Fibroblast of mammary gland (primary cell): ENCODE measurements around the gene USP8.
A peak's percentile ranks its signal among the peaks of the same experiment; 100 is the strongest.
"Not testable (repeated sequence)": the region's sequence is repeated elsewhere in the genome, so short reads cannot be mapped to it uniquely, and the experiment has no call there.

Experiments used
- DNase-seq: peaks from one replicate; pipeline ENCODE4 v3.0.0-alpha.2; 2010; ENCODE audit warnings: low read depth
- H3K4me3 ChIP-seq: 2 replicates; pipeline ENCODE4 v1.5.1; 2011; ENCODE audit warnings: low read depth, mild to moderate bottlenecking, low read length, moderate library complexity; ENCODE audit not compliant: control insufficient read depth
- TF ChIP-seq, protein P1 (sequence below): conservative IDR thresholded peaks from 2 replicates; pipeline ENCODE4 v1.5.1; 2011; ENCODE audit warnings: low read depth, low read length, inconsistent platforms; ENCODE audit not compliant: control insufficient read depth, insufficient read depth

USP8 gene

DNA sequence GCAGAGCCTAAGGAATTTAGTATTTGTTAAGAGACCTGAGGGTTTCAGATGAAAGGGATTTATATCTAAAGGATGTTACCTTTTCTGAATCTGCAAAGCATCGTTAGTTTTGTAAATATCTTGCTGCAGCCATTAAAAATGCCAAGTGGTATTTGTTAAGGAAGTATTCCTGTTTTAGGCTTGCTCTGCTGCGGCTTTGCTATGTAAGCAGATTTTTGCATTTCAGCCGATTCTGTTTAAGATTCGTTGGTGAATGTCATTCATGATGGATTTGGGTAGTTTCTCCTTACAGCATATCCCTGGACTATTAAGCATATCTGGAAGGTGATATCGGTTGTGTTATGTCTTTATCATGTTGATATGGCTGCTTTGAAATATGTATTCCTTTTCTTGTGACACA lies 1.0 kb downstream of the USP8 start:
- TF ChIP-seq, protein P1, sequence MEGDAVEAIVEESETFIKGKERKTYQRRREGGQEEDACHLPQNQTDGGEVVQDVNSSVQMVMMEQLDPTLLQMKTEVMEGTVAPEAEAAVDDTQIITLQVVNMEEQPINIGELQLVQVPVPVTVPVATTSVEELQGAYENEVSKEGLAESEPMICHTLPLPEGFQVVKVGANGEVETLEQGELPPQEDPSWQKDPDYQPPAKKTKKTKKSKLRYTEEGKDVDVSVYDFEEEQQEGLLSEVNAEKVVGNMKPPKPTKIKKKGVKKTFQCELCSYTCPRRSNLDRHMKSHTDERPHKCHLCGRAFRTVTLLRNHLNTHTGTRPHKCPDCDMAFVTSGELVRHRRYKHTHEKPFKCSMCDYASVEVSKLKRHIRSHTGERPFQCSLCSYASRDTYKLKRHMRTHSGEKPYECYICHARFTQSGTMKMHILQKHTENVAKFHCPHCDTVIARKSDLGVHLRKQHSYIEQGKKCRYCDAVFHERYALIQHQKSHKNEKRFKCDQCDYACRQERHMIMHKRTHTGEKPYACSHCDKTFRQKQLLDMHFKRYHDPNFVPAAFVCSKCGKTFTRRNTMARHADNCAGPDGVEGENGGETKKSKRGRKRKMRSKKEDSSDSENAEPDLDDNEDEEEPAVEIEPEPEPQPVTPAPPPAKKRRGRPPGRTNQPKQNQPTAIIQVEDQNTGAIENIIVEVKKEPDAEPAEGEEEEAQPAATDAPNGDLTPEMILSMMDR, result no peak
- H3K4me3 ChIP-seq, result peak overlapping the region; percentile 99
- DNase-seq, result peak; percentile 4

DNA sequence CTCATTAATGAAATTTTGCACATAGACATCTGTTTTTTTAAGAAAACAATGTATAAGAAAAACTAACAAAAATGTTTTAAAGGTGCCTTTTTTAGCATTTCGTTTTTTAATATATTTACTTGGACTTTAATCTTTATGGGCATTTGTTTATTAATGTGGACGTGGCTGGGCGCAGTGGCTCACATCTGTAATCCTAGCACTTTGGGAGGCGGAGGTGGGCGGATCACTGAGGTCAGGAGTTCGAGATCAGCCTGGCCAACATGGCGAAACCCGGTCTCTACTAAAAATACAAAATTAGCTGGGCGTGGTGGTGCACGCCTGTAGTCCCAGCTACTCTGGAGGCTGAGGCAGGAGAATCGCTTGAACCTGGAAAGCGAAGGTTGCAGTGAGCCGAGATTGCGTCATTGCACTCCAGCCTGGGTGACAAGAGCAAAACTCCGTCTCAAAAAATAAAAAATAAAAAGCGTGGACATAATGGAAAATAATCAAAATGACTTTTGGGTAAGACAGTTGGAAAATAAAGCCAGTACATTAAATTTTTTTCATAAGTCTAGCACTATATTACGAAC lies 1.6 kb downstream of the USP8 start:
- peak overlapping the region; percentile 99 for H3K4me3 ChIP-seq
- not testable (repeated sequence) for DNase-seq

DNA sequence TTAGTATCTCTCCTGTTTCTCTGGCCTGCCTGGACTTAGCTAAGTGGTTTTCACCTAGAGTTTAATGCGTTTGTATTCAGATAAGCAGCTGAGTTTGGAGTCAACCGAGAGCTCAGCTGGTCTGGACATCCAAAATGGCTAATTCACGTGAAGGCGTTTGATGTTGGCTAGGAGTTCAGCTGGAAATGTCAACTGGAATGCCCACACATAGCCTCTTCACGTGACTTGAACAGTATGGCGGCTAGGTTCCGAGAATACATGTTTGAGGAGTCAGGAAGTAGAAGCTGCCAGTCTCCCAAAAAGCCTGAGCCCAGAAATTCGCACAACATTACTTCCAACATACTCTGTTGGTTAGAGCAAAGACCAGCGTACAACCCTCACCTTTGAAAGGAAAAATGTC lies 2.2 kb downstream of the USP8 start:
- no peak overlapping the region for H3K4me3 ChIP-seq
- DNase-seq, result no peak
- TF ChIP-seq, protein P1, result no peak

DNA sequence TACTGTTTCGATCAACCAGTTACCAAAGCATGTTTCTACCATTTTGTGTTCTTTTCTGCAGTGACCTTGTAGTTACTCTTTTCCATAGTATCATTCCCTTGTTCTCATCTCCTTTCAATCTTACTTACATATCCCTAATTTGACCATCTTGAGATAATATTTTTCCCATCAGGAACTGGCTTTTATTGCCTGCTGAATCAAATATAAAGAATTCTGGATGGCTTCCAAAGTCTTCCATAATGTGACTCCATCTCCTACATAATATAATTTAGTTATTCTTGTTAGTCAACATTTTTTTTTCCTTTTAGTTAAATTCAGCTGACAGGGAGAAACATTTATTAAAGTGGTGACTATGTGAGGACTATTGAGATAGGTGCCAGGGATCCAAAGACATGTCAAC lies 7.0 kb downstream of the USP8 start:
- no peak overlapping the region for H3K4me3 ChIP-seq
- TF ChIP-seq, protein P1, result no peak
- peak; percentile 45 for DNase-seq

DNA sequence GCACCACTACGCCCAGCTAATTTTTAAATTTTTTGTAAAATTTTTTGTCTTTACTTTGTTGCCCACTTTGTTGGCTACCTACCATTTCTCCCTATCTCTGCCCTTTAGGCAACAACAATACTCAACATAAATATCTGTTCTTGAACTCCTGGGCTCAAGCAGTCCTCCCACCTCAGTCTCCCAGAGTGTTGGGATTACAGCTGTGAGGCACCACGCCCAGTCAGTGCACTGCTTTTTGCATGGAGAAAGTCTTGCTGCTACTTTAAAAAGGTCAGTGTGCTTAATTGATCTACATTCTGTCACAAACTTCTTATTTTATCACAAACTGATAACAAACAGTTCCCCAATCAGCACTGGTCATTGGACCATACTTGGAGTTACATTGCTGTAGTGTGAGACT lies 8.0 kb downstream of the USP8 start:
- TF ChIP-seq, protein P1, result no peak
- H3K4me3 ChIP-seq, result no peak overlapping the region
- DNase-seq, result no peak

DNA sequence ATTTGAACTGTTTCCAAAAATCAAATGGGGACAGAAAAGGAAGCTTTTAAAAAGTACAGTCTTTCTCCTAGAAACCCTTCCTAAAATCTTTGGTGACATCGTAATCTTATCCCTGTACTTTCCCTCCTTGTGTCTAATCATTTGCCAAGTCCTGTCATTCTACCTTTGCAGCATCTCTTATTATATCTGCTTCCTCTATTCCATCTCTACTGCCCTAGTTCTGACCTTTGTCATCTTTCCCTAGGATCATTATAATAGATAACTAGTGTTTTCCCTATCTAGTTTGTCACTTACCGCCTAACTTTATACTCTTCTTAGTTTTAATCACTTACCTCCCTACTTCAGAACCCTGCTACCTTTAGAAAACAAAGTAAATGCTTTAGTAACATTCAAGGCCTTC lies 11.6 kb downstream of the USP8 start:
- DNase-seq, result no peak
- no peak overlapping the region for H3K4me3 ChIP-seq
- TF ChIP-seq, protein P1, result no peak

DNA sequence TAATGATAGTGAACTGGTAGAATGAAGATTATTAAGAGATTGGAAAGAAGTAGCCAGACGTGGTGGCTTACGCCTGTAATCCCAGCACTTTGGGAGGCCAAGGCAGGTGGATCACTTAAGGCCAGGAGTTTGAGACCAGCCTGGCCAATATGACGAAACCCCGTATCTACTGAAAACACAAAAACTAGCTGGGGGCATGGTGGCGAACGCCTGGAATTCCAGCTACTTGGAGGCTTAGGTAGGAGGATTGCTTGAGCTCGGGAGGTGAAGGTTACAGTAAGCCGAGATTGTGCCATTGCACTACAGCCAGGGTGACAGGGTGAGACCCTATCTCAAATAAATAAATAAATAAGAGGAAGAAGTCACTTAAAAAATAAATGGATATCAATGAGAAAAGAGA lies 14.0 kb downstream of the USP8 start:
- no peak overlapping the region for H3K4me3 ChIP-seq

More for the DNA sequence above, 14.0 kb downstream of the USP8 start:
- TF ChIP-seq, protein P1, result no peak
- DNase-seq, result no peak
